BJ (cell line): ENCODE data around the gene IL32. TPM values are rescaled to one million over a fixed set of nuclear protein-coding genes. Genes with fewer than 3 reads are reported as not detected.

Experiments used
- CTCF ChIA-PET: fragments of 350-600 bp; formaldehyde crosslinking; extraction: SDS; loops from one replicate; lab custom pipeline; 2021; ENCODE audit warnings: antibody characterized with exemption, inconsistent platforms; lab: Yijun Ruan, JAX
- POLR2A ChIA-PET: fragments of 300-600 bp; sonication (Branson Sonifier 250); formaldehyde crosslinking; extraction: SDS; loops from one replicate; lab custom pipeline; 2021; ENCODE audit warnings: antibody characterized with exemption; lab: Charles Lee
- DNase-seq: peaks from one replicate; pipeline ENCODE4 v3.0.0-alpha.2; 2011; ENCODE audit warnings: low read depth
- H3K27me3 ChIP-seq: 2 replicates; pipeline ENCODE4 v1.6.0; 2011; ENCODE audit warnings: low read length; ENCODE audit not compliant: control insufficient read depth, insufficient read depth
- H3K36me3 ChIP-seq: 2 replicates; pipeline ENCODE4 v1.5.1; 2011; ENCODE audit warnings: low read length; ENCODE audit not compliant: control insufficient read depth, insufficient read depth
- H3K4me3 ChIP-seq: 2 replicates; pipeline ENCODE4 v1.5.1; 2011; ENCODE audit warnings: low read depth, mild to moderate bottlenecking, control low read depth, low read length
- polyA plus RNA-seq: library from polyadenylated mRNA; depleted of rRNA; stranded (reverse); fragments of >200 nt; gene quantifications from 2 replicates; pipeline ENCODE4 v1.2.3, GENCODE V29; 2011
- TF ChIP-seq, protein P1 (sequence below): IDR thresholded peaks from 2 replicates; pipeline ENCODE4 v1.5.1; 2011; ENCODE audit warnings: low read depth, mild to moderate bottlenecking, control low read depth, inconsistent platforms, low read length, moderate library complexity; ENCODE audit not compliant: insufficient read depth

The IL32 gene
- polyA plus RNA-seq, 1 experiment, result 18.1 TPM

DNA sequence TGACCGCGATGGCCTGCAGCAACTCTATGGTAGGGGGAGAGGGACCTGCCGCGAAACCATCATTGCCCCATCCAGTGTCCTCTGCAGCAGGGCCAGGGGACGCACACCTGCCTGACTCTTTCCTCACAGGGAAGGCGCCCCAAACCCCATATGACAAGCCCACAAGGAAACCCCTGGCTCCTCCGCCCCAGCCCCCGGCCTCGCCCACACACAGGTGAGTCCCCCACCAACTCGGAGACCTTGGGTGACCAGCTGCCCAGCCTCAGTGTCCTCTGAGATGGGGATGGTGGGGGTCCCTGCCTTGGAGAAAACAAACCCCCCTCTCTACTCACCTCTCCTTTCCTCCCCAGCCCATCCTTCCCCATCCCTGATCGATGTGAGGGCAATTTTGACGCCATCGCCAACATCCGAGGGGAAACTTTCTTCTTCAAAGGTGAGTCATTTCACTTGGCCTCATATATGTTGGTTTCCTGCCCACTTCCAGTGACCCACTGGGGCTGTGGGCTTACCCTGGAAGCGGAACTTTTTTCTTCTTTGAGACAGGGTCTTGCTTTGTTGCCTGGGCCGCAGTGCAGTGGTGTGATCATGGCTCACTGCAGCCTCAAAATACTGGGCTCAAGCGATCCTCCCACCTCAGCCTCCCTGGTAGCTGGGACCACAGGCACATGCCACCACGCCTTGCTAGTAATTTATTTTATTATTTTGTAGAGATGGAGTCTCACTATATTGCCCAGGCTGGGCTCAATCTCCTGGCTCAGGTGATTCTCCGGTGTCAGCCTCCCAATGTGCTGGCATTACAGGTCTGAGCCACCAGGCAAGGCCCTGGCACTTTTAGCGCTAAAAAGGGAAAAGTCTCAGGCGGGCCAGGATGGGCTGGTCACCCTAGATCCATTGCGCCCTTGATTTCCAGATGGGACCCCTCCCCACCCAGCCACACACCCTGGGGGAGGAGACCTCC, 8.0 kb upstream of the IL32 start:
- H3K36me3 ChIP-seq, result no peaks in the 10 kb centered on the region
- H3K27me3 ChIP-seq, result no peaks in the 10 kb centered on the region
- DNase-seq, result no peak
- ChIA-PET POLR2A (no interaction called here), CTCF (interaction anchor here (1.0 to 3.1 kb wide), 14 partner anchors 8 to 112 kb away, joined by 3 to 56 read pairs (median 8); partner anchors contain the start of genes ZNF213 and ZSCAN10)
- peak overlapping the region; percentile 98; the same call in 1 of the 2 replicates for H3K4me3 ChIP-seq
- TF ChIP-seq, protein P1, sequence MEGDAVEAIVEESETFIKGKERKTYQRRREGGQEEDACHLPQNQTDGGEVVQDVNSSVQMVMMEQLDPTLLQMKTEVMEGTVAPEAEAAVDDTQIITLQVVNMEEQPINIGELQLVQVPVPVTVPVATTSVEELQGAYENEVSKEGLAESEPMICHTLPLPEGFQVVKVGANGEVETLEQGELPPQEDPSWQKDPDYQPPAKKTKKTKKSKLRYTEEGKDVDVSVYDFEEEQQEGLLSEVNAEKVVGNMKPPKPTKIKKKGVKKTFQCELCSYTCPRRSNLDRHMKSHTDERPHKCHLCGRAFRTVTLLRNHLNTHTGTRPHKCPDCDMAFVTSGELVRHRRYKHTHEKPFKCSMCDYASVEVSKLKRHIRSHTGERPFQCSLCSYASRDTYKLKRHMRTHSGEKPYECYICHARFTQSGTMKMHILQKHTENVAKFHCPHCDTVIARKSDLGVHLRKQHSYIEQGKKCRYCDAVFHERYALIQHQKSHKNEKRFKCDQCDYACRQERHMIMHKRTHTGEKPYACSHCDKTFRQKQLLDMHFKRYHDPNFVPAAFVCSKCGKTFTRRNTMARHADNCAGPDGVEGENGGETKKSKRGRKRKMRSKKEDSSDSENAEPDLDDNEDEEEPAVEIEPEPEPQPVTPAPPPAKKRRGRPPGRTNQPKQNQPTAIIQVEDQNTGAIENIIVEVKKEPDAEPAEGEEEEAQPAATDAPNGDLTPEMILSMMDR, result no peak

DNA sequence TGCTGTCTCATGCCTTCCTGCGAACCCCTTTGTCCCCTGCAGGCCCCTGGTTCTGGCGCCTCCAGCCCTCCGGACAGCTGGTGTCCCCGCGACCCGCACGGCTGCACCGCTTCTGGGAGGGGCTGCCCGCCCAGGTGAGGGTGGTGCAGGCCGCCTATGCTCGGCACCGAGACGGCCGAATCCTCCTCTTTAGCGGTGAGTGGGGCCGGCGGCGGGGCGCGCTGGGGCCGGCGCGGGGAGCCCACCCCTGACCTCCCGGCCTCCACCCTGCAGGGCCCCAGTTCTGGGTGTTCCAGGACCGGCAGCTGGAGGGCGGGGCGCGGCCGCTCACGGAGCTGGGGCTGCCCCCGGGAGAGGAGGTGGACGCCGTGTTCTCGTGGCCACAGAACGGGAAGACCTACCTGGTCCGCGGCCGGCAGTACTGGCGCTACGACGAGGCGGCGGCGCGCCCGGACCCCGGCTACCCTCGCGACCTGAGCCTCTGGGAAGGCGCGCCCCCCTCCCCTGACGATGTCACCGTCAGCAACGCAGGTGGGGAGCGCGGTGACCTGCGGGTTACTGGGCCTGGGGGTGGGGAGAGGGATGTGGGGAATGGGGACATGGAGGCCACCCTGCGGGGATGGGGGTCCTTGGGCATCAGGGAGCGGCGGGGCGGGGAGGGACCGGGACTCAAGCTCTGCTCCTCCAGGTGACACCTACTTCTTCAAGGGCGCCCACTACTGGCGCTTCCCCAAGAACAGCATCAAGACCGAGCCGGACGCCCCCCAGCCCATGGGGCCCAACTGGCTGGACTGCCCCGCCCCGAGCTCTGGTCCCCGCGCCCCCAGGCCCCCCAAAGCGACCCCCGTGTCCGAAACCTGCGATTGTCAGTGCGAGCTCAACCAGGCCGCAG, 7.1 kb upstream of the IL32 start:
- ChIA-PET CTCF (interaction anchor here (0.6 to 3.1 kb wide), 25 partner anchors 9 to 311 kb away, joined by 3 to 56 read pairs (median 7); partner anchors contain the start of genes BICDL2, ZNF213 and ZSCAN10), POLR2A (no interaction called here)
- no peaks in the 10 kb centered on the region for H3K27me3 ChIP-seq
- TF ChIP-seq, protein P1, result no peak; the same call in none of the 2 replicates
- H3K4me3 ChIP-seq, result peak overlapping the region; percentile 98
- no peaks in the 10 kb centered on the region for H3K36me3 ChIP-seq
- no peak for DNase-seq

DNA sequence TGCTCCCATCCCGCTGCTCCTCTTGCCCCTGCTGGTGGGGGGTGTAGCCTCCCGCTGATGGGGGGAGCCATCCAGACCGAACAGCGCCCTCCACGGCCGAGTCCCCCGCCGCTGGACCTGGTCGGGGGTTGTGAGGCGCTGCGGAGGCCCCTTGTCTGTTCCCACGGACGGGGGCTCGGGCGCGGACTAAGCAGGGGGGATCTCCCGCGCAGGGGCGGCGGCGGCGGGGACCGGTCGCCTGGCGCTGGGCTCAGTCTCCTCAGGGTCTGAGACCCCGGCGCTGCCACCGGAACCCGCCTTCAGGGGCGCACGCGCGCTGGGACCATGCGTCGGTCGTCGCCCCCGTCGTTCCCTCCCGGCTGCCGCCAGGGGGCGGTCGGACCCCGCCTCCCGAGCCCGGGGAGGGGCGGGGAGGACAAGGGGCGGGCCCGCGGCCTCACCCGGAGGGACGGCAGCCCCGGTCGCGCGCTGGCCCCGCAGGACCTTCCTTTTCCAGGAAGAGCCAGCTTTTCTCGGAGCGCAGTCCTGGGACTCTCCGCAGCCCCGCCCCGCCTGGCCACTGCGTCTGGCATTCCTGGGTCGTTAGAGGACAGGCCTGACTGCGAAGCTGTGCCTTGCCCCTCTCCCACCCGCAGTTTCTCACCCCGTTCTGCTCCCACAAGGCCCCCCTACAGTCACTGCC, 6.3 kb upstream of the IL32 start:
- Histone ChIP-seq H3K4me3 (peak overlapping the region; percentile 98), H3K36me3 (no peaks in the 10 kb centered on the region), H3K27me3 (no peaks in the 10 kb centered on the region)
- ChIA-PET CTCF (interaction anchor here (0.6 to 3.1 kb wide), 33 partner anchors 10 to 310 kb away, joined by 3 to 56 read pairs (median 5); partner anchors contain the start of genes BICDL2, ZNF213 and ZSCAN10), POLR2A (no interaction called here)
- peak; percentile 41 for DNase-seq
- TF ChIP-seq, protein P1, result peak; percentile 51

DNA sequence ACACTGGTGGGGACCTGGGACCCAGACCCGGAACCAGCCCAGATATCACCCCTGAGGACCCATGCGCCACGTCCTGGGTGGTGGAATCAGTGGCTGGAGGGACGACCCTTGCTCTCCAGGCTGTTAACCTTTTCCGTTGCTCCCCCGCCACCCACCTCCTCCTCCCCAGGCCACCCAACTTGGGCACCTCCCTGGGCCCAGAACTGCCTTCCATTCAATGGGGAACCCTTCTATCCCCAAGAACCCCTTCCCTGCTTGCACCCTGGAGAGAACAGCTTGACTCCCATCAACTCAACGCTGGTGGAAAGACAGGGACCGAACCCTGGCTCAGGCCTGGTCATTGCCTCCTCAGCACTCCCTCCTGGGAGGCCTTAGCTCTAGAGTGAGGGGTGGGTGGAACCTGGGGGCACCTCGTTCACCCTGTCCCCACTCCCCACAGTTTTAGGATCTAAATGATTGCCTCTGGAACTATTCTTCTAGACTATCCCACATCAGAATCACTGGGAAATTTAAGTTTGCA, 5.7 kb upstream of the IL32 start:
- TF ChIP-seq, protein P1, result no peak
- POLR2A ChIA-PET, result no interaction called here

More for the DNA sequence above, 5.7 kb upstream of the IL32 start:
- no peak for DNase-seq
- H3K27me3 ChIP-seq, result no peaks in the 10 kb centered on the region
- H3K4me3 ChIP-seq, result peak overlapping the region; percentile 98
- no peaks in the 10 kb centered on the region for H3K36me3 ChIP-seq
- CTCF ChIA-PET, result interaction anchor here (0.6 to 3.1 kb wide), 21 partner anchors 11 to 109 kb away, joined by 3 to 56 read pairs (median 7); partner anchors contain the start of gene ZNF213
